ENCODE data around the gene SLC66A2.

DNA sequence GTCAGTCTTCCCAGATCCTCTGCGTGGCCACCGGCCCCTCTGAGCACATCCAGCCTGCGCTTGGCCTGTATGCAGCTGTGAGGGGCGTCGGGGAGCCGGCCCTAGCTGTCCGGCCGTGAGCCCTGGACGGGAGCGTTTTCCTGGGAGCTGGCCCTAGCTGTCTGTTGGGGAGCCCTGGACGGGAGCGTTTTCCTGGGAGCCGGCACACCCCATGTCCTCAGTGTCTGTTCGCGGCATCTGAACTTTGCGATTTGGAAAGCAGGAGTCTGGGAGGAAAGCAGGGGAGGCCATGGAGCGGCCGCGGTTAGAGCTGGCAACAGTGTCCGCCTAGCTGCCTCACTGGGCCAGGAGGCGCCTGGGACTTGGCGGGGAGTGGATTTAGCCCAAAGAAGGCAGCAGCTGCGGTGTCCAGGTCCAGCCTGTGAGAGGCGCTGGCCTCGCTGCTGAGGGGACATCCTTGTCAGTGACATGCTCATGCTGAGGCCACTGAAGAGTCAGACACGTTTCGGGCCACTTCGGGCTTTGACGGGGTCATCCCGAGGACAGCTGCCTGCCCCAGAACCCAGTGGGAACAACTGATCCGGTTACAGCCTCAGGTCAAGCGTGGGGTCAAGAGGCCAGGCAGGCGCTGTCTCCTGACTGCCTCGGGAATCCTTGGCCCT, 77.9 kb downstream of the SLC66A2 start:
- TF ChIP-seq, protein P1, sequence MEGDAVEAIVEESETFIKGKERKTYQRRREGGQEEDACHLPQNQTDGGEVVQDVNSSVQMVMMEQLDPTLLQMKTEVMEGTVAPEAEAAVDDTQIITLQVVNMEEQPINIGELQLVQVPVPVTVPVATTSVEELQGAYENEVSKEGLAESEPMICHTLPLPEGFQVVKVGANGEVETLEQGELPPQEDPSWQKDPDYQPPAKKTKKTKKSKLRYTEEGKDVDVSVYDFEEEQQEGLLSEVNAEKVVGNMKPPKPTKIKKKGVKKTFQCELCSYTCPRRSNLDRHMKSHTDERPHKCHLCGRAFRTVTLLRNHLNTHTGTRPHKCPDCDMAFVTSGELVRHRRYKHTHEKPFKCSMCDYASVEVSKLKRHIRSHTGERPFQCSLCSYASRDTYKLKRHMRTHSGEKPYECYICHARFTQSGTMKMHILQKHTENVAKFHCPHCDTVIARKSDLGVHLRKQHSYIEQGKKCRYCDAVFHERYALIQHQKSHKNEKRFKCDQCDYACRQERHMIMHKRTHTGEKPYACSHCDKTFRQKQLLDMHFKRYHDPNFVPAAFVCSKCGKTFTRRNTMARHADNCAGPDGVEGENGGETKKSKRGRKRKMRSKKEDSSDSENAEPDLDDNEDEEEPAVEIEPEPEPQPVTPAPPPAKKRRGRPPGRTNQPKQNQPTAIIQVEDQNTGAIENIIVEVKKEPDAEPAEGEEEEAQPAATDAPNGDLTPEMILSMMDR (IDR thresholded peaks at IDR 0.05; ENCODE audit: low read length), result no peak
- no peak for TF ChIP-seq EZH2 (optimal IDR thresholded peaks at IDR 0.05; ENCODE audit: low read depth, low read length)

All from MM.1S (cell line).